PC-9 (cell line): ENCODE measurements around the gene ANKLE2. TPM values are rescaled to one million over a fixed set of nuclear protein-coding genes. Genes with fewer than 3 reads are reported as not detected.

Source experiments
- BruUV-seq: library from RNA; stranded (reverse); fragments of 400-500 nt; replicated peaks from 2 replicates; lab custom pipeline; 2021; lab: Mats Ljungman, UMichigan
- CTCF ChIA-PET: fragments of 300-600 bp; sonication (Branson Sonifier 250); formaldehyde crosslinking; loops from one replicate; lab custom pipeline; 2022; ENCODE audit warnings: antibody characterized with exemption; lab: Charles Lee
- POLR2A ChIA-PET: fragments of 300-600 bp; sonication (Branson Sonifier 250); formaldehyde crosslinking; loops from one replicate; lab custom pipeline; 2022; ENCODE audit warnings: antibody characterized with exemption; ENCODE audit not compliant: unreplicated experiment; lab: Charles Lee
- DNase-seq, 2 experiments: peaks; one replicate each; pipeline versions ENCODE4 v3.0.0 to v3.0.0-alpha.2; 2015 to 2022; ENCODE audit warnings: mixed read lengths in 1 of 2
- H2AFZ ChIP-seq: fragments of 200-600 bp; sonication (generic); 2 replicates; pipeline ENCODE4 v1.8.1; 2017; ENCODE audit warnings: antibody characterized with exemption
- H3F3A ChIP-seq: fragments of 200-600 bp; sonication (generic); 2 replicates; pipeline ENCODE4 v1.8.1; 2017; ENCODE audit warnings: antibody characterized with exemption, mild to moderate bottlenecking, low read depth; ENCODE audit not compliant: insufficient read depth
- H3K27ac ChIP-seq: fragments of 200-600 bp; sonication (generic); 2 replicates; pipeline ENCODE4 v1.6.1; 2016; ENCODE audit warnings: mixed run types
- H3K27me3 ChIP-seq: fragments of 200-600 bp; sonication (generic); 2 replicates; pipeline ENCODE4 v1.6.1; 2016; ENCODE audit warnings: low read depth, mixed run types; ENCODE audit not compliant: insufficient read depth
- H3K36me3 ChIP-seq: fragments of 200-600 bp; sonication (generic); 2 replicates; pipeline ENCODE4 v1.6.1; 2016; ENCODE audit warnings: low read depth, mixed run types
- H3K4me1 ChIP-seq: fragments of 200-600 bp; sonication (generic); replicated peaks from 2 replicates; pipeline ENCODE4 v1.6.1; 2016; ENCODE audit warnings: mixed run types; ENCODE audit not compliant: insufficient read depth
- H3K4me2 ChIP-seq: fragments of 200-600 bp; sonication (generic); 2 replicates; pipeline ENCODE4 v1.6.1; 2017; ENCODE audit warnings: mixed run types
- H3K4me3 ChIP-seq: fragments of 200-600 bp; sonication (generic); 2 replicates; pipeline ENCODE4 v1.6.1; 2016; ENCODE audit warnings: mixed run types
- H3K79me2 ChIP-seq: fragments of 200-600 bp; sonication (generic); 2 replicates; pipeline ENCODE4 v1.6.1; 2017; ENCODE audit warnings: low read depth, mixed run types
- H3K9me2 ChIP-seq: fragments of 200-600 bp; sonication (generic); 2 replicates; pipeline ENCODE4 v1.8.1; 2017; ENCODE audit warnings: mild to moderate bottlenecking; ENCODE audit not compliant: insufficient read depth
- H3K9me3 ChIP-seq: fragments of 200-600 bp; sonication (generic); 2 replicates; pipeline ENCODE4 v1.8.1; 2016; ENCODE audit warnings: low read depth; ENCODE audit not compliant: insufficient read depth
- H4K20me1 ChIP-seq: fragments of 200-600 bp; sonication (generic); 2 replicates; pipeline ENCODE4 v1.8.1; 2017; ENCODE audit not compliant: insufficient read depth
- EZH2 ChIP-seq: fragments of 200-600 bp; sonication (generic); IDR thresholded peaks from 2 replicates; pipeline ENCODE4 v1.8.0; 2017; ENCODE audit warnings: antibody characterized with exemption, low read depth
- intact Hi-C: fragments of 100-400 bp; cut with micrococcal nuclease; formaldehyde crosslinking; loops from one replicate; pipeline ENCODE4 v1.10.0; 2022; ENCODE audit not compliant: unreplicated experiment
- total RNA-seq: library from RNA; stranded (reverse); gene quantifications from 2 replicates; pipeline ENCODE4 v1.2.3, GENCODE V29; 2021
- TF ChIP-seq, protein P1 (sequence below): fragments of 200-600 bp; sonication (generic); conservative IDR thresholded peaks from 2 replicates; pipeline ENCODE4 v1.6.1; 2017; ENCODE audit warnings: mixed run types, antibody characterized with exemption, mild to moderate bottlenecking, moderate library complexity

ANKLE2 gene
- total RNA-seq, 1 experiment from 2014 or later, result 102 TPM

DNA sequence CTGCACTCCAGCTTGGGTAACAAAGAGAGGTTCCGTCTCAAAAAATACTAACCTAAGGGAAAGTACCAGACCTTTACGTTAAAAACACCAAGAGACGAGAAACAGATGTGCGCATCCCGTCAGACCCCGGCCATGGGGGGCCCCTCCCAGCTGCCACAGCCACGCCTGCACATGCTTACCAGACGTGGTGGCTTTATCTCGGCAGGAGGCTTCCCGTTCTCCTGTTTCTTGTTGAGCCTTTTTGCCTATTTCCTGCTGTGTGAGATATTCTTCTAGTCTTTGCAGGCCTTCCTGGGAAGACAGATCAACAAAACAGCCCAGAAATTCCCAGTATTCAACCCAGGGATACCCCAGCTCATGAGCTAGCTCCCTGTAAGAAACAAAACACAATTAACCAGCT, 27.4 kb downstream of the ANKLE2 start:
- Histone ChIP-seq H3K9me2 (no peaks in the 10 kb centered on the region), H3K4me2 (no peak overlapping the region), H3K4me3 (no peak overlapping the region), H2AFZ (no peak overlapping the region), H3K4me1 (no peaks in the 10 kb centered on the region), H3K79me2 (no peaks in the 10 kb centered on the region), H3K27ac (no peak overlapping the region), H3K9me3 (no peaks in the 10 kb centered on the region), H3K36me3 (peaks cover 53% of the 10 kb centered on the region), H4K20me1 (peaks cover 29% of the 10 kb centered on the region), H3K27me3 (no peaks in the 10 kb centered on the region), H3F3A (peaks cover 40% of the 10 kb centered on the region)
- intact Hi-C loops, result no loop called here
- DNase-seq, result no peak
- POLR2A ChIA-PET, result no interaction called here
- BruUV-seq, result no TSS peak
- CTCF ChIA-PET, result no interaction called here
- TF ChIP-seq, protein P1, sequence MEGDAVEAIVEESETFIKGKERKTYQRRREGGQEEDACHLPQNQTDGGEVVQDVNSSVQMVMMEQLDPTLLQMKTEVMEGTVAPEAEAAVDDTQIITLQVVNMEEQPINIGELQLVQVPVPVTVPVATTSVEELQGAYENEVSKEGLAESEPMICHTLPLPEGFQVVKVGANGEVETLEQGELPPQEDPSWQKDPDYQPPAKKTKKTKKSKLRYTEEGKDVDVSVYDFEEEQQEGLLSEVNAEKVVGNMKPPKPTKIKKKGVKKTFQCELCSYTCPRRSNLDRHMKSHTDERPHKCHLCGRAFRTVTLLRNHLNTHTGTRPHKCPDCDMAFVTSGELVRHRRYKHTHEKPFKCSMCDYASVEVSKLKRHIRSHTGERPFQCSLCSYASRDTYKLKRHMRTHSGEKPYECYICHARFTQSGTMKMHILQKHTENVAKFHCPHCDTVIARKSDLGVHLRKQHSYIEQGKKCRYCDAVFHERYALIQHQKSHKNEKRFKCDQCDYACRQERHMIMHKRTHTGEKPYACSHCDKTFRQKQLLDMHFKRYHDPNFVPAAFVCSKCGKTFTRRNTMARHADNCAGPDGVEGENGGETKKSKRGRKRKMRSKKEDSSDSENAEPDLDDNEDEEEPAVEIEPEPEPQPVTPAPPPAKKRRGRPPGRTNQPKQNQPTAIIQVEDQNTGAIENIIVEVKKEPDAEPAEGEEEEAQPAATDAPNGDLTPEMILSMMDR, result no peak
- TF ChIP-seq EZH2, result no peak

DNA sequence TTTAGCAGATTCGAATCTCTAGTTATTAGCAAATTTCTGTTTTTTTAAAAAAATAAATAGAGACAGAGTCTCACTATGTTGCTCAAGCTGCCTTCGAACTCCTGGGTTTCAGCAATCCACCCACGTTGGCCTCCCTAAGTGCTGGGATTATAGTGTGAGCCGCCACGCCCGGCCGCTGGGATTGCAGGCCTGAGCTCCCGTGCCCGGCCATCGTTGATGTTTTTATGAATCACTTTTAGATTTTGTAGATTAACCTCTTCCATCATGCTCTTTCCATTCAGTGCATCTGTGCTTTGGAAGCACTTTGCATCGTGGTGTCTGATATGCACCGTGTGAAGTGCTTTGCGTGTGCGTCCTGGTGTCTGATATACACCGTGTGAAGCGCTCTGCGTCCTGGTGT, 30.1 kb downstream of the ANKLE2 start:
- Histone ChIP-seq H3K4me3 (no peak overlapping the region), H3K4me1 (no peaks in the 10 kb centered on the region), H2AFZ (no peak overlapping the region), H3K36me3 (peaks cover 48% of the 10 kb centered on the region), H3K27ac (no peak overlapping the region), H3K27me3 (no peaks in the 10 kb centered on the region), H4K20me1 (peaks cover 34% of the 10 kb centered on the region), H3F3A (peaks cover 54% of the 10 kb centered on the region), H3K79me2 (no peaks in the 10 kb centered on the region; the same call in 1 of the 2 replicates), H3K9me2 (no peaks in the 10 kb centered on the region), H3K4me2 (no peak overlapping the region), H3K9me3 (no peaks in the 10 kb centered on the region)
- ChIA-PET POLR2A (no interaction called here), CTCF (no interaction called here)
- intact Hi-C loops, result no loop called here
- no TSS peak for BruUV-seq
- no peak for DNase-seq
- TF ChIP-seq, protein P1, result no peak
- no peak for TF ChIP-seq EZH2

GRCh38 chr12:132730353-132730752, 31.3 kb downstream of the ANKLE2 start:
- no TSS peak for BruUV-seq
- no peak overlapping the region for H2AFZ ChIP-seq
- no peaks in the 10 kb centered on the region for H3K27me3 ChIP-seq
- peaks cover 33% of the 10 kb centered on the region; the same call in 1 of the 2 replicates for H4K20me1 ChIP-seq
- no peaks in the 10 kb centered on the region for H3K9me2 ChIP-seq
- no peaks in the 10 kb centered on the region; the same call in 1 of the 2 replicates for H3K79me2 ChIP-seq
- TF ChIP-seq, protein P1, result no peak
- no peak for TF ChIP-seq EZH2
- no peaks in the 10 kb centered on the region for H3K4me1 ChIP-seq
- intact Hi-C loops, result no loop called here
- POLR2A ChIA-PET, result no interaction called here
- H3K4me2 ChIP-seq, result no peak overlapping the region
- DNase-seq, result no peak
- peaks cover 60% of the 10 kb centered on the region for H3F3A ChIP-seq
- H3K27ac ChIP-seq, result no peak overlapping the region
- no peak overlapping the region for H3K4me3 ChIP-seq
- peaks cover 36% of the 10 kb centered on the region for H3K36me3 ChIP-seq
- H3K9me3 ChIP-seq, result no peaks in the 10 kb centered on the region
- CTCF ChIA-PET, result no interaction called here
